OCI-LY1 (cell line): Measurements from ENCODE around the gene HIPK3.

Experiments
- EZH2 ChIP-seq: fragments of 200-600 bp; sonication (generic), shearing (Covaris generic); IDR thresholded peaks from 2 replicates; pipeline ENCODE4 v1.8.0; 2017; ENCODE audit warnings: borderline replicate concordance, mixed run types, mild to moderate bottlenecking, antibody characterized with exemption, low read length, moderate library complexity, mixed read lengths
- TF ChIP-seq, protein P1 (sequence below): fragments of 200-600 bp; sonication (generic), shearing (Covaris generic); IDR thresholded peaks from 2 replicates; pipeline ENCODE4 v1.5.1; 2017; ENCODE audit warnings: mild to moderate bottlenecking, antibody characterized with exemption, low read length, moderate library complexity, mixed read lengths

GRCh38 chr11:33259869-33260268 lies 2.7 kb downstream of the HIPK3 start:
- TF ChIP-seq, protein P1, sequence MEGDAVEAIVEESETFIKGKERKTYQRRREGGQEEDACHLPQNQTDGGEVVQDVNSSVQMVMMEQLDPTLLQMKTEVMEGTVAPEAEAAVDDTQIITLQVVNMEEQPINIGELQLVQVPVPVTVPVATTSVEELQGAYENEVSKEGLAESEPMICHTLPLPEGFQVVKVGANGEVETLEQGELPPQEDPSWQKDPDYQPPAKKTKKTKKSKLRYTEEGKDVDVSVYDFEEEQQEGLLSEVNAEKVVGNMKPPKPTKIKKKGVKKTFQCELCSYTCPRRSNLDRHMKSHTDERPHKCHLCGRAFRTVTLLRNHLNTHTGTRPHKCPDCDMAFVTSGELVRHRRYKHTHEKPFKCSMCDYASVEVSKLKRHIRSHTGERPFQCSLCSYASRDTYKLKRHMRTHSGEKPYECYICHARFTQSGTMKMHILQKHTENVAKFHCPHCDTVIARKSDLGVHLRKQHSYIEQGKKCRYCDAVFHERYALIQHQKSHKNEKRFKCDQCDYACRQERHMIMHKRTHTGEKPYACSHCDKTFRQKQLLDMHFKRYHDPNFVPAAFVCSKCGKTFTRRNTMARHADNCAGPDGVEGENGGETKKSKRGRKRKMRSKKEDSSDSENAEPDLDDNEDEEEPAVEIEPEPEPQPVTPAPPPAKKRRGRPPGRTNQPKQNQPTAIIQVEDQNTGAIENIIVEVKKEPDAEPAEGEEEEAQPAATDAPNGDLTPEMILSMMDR: no peak
- TF ChIP-seq EZH2: no peak
